Ascending aorta (tissue), 2 donors: ENCODE measurements around the gene TOX3. TPM values are rescaled to one million over a fixed set of nuclear protein-coding genes. Genes with fewer than 3 reads are reported as not detected.

Experiments used
- DNase-seq, 2 donors: peaks; one replicate each; pipeline ENCODE4 v3.0.0-alpha.2; 2019; ENCODE audit warnings: low spot score in 2 of 2
- H3K27ac ChIP-seq, 2 donors: fragments of 200-600 bp; sonication (generic); one replicate each; pipeline ENCODE4 v1.5.1; 2016 to 2017; ENCODE audit warnings: mild to moderate bottlenecking in 1 of 2
- H3K27me3 ChIP-seq: fragments of 200-600 bp; sonication (generic); one replicate; pipeline ENCODE4 v1.5.1; 2017
- H3K36me3 ChIP-seq, 2 donors: fragments of 200-600 bp; sonication (generic); one replicate each; pipeline ENCODE4 v1.5.1; 2016
- H3K4me1 ChIP-seq, 2 donors: fragments of 200-600 bp; sonication (generic); one replicate each; pipeline ENCODE4 v1.5.1; 2016 to 2017; ENCODE audit warnings: mild to moderate bottlenecking in 1 of 2
- H3K4me3 ChIP-seq, 2 donors: fragments of 200-600 bp; sonication (generic); one replicate each; pipeline ENCODE4 v1.5.1; 2016 to 2017; ENCODE audit warnings: mild to moderate bottlenecking in 1 of 2
- H3K9me3 ChIP-seq, 2 donors: fragments of 200-600 bp; sonication (generic); one replicate each; pipeline ENCODE4 v1.5.1; 2016
- CTCF ChIP-seq, 3 experiments: fragments of 200-600 bp in 2 of 3; fragments of 450-650 bp in 1 of 3; sonication (generic) in 2 of 3; IDR thresholded peaks; one replicate each; pipeline ENCODE4 v1.5.1; 2016 to 2019; ENCODE audit warnings: antibody characterized with exemption in 3 of 3, mild to moderate bottlenecking in 1 of 3, moderate library complexity in 1 of 3
- intact Hi-C: fragments of 100-400 bp; cut with DNase I; formaldehyde crosslinking; loops from one replicate; pipeline ENCODE4 v1.15.1; 2023
- total RNA-seq: library from RNA; depleted of rRNA; stranded (reverse); fragments of >200 nt; gene quantifications from one replicate; pipeline ENCODE4 v1.1.0, GENCODE V29; 2016

TOX3 gene
- total RNA-seq: not detected

GRCh38 chr16:52547004-52547833 is at the start of gene TOX3:
Gene TOX3, minus strand, starts transcription at chr16:52547143. Its CDS starts 420 bp downstream, at chr16:52546723.
- intact Hi-C loops: no loop called here

GRCh38 chr16:52592778-52593177 is 45.8 kb upstream of the TOX3 start:
- Histone ChIP-seq H3K27ac (no peak overlapping the region), H3K36me3 (no peaks in the 10 kb centered on the region), H3K4me3 (no peak overlapping the region), H3K9me3 (no peaks in the 10 kb centered on the region), H3K27me3 (no peaks in the 10 kb centered on the region), H3K4me1 (no peaks in the 10 kb centered on the region)
- intact Hi-C loops: no loop called here
- no peak for TF ChIP-seq CTCF (IDR thresholded peaks at IDR 0.05)
- DNase-seq: no peak

More at GRCh38 chr16:52547004-52547833, at the start of gene TOX3:
- H3K36me3 ChIP-seq: no peaks in the 10 kb centered on the region
- H3K4me1 ChIP-seq: peaks cover 4 to 8% of the 10 kb centered on the region in 2 donors
- H3K9me3 ChIP-seq: no peaks in the 10 kb centered on the region
- DNase-seq: no peak
- no peak within 1 kb of the TSS for H3K27ac ChIP-seq
- H3K4me3 ChIP-seq: peak within 1 kb of the TSS; percentile 36 to 53
- TF ChIP-seq CTCF (IDR thresholded peaks at IDR 0.05): no peak
- H3K27me3 ChIP-seq: peaks cover 4% of the 10 kb centered on the region

- H3K27me3 ChIP-seq: no peaks in the 10 kb centered on the region
- no peaks in the 10 kb centered on the region for H3K4me1 ChIP-seq
- H3K27ac ChIP-seq: no peak overlapping the region
- no peak overlapping the region for H3K4me3 ChIP-seq
- intact Hi-C loops: no loop called here
- no peaks in the 10 kb centered on the region for H3K9me3 ChIP-seq
- DNase-seq: no peak
- no peaks in the 10 kb centered on the region for H3K36me3 ChIP-seq
- TF ChIP-seq CTCF (IDR thresholded peaks at IDR 0.05): no peak
These were observed 45.1 kb upstream of the TOX3 start for GRCh38 chr16:52591934-52592592.

- Histone ChIP-seq H3K9me3 (no peaks in the 10 kb centered on the region), H3K27me3 (no peaks in the 10 kb centered on the region), H3K36me3 (no peaks in the 10 kb centered on the region), H3K27ac (no peak overlapping the region), H3K4me1 (no peaks in the 10 kb centered on the region), H3K4me3 (no peak overlapping the region)
- intact Hi-C loops: no loop called here
- TF ChIP-seq CTCF (IDR thresholded peaks at IDR 0.05): no peak
- DNase-seq: no peak
These were observed 44.5 kb upstream of the TOX3 start for GRCh38 chr16:52591471-52591870.

- H3K36me3 ChIP-seq: no peaks in the 10 kb centered on the region
- H3K4me1 ChIP-seq: no peaks in the 10 kb centered on the region
- DNase-seq: no peak
- no peak overlapping the region for H3K27ac ChIP-seq
- H3K27me3 ChIP-seq: no peaks in the 10 kb centered on the region
- no peak for TF ChIP-seq CTCF (IDR thresholded peaks at IDR 0.05)
- H3K9me3 ChIP-seq: no peaks in the 10 kb centered on the region
- H3K4me3 ChIP-seq: no peak overlapping the region
- intact Hi-C loops: no loop called here
These were observed 39.2 kb upstream of the TOX3 start for GRCh38 chr16:52586159-52586558.
